DND-41 (cell line): ENCODE results near the gene CPXM2.

Experiments
- EZH2 ChIP-seq: IDR thresholded peaks from 3 replicates; pipeline ENCODE4 v1.6.1; 2012; ENCODE audit warnings: borderline replicate concordance, low read depth, mild to moderate bottlenecking, moderate library complexity, low read length, inconsistent platforms; ENCODE audit not compliant: severe bottlenecking
- TF ChIP-seq, protein P1 (sequence below): IDR thresholded peaks from 2 replicates; pipeline ENCODE4 v1.5.1; 2012; ENCODE audit warnings: borderline replicate concordance, low read length, moderate library complexity, mild to moderate bottlenecking; ENCODE audit not compliant: poor library complexity, severe bottlenecking; ENCODE audit errors: extremely low read depth

DNA sequence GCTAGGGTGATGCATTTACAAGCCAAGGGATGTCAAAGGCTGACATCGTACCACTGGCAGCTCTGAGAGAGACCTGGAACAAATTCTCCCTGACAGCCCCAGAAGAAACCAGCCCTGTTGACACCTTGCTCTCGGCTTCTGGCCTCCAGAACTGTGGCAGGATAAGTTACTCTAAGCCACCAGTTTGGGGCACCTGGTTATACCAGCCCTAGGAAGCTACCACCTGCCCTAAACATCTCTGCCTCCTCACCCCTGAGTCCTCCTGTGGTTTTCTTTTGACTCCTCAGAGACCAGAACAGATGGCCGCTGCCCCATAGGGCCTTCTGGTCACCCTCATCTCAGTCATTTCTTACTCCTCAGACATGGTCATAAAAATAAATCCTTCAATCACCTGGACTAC, 107.4 kb downstream of the CPXM2 start:
- TF ChIP-seq, protein P1, sequence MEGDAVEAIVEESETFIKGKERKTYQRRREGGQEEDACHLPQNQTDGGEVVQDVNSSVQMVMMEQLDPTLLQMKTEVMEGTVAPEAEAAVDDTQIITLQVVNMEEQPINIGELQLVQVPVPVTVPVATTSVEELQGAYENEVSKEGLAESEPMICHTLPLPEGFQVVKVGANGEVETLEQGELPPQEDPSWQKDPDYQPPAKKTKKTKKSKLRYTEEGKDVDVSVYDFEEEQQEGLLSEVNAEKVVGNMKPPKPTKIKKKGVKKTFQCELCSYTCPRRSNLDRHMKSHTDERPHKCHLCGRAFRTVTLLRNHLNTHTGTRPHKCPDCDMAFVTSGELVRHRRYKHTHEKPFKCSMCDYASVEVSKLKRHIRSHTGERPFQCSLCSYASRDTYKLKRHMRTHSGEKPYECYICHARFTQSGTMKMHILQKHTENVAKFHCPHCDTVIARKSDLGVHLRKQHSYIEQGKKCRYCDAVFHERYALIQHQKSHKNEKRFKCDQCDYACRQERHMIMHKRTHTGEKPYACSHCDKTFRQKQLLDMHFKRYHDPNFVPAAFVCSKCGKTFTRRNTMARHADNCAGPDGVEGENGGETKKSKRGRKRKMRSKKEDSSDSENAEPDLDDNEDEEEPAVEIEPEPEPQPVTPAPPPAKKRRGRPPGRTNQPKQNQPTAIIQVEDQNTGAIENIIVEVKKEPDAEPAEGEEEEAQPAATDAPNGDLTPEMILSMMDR = no peak
- TF ChIP-seq EZH2 = no peak
